ENCODE results near the gene DSE.
A peak's percentile ranks its signal among the peaks of the same experiment; 100 is the strongest.

The DSE gene

GRCh38 chr6:116450185-116450710, 79.5 kb downstream of the DSE start:
- DNase-seq = no peak

- no peak for DNase-seq
These were observed 80.3 kb downstream of the DSE start for GRCh38 chr6:116450769-116451740.

GRCh38 chr6:116451916-116452315, 81.2 kb downstream of the DSE start:
- no peak for DNase-seq

- DNase-seq = no peak
These were observed 81.8 kb downstream of the DSE start for GRCh38 chr6:116452531-116452930.

GRCh38 chr6:116456106-116456505, 85.4 kb downstream of the DSE start:
- DNase-seq = no peak

- DNase-seq = no peak
These were observed 86.2 kb downstream of the DSE start for GRCh38 chr6:116456927-116457326.

GRCh38 chr6:116458264-116458663, 87.5 kb downstream of the DSE start:
- no peak for DNase-seq

- DNase-seq = no peak
These were observed 89.2 kb downstream of the DSE start for GRCh38 chr6:116459927-116460326.

- no peak for DNase-seq
These were observed 90.7 kb downstream of the DSE start, which contains the start of gene CALHM6 for GRCh38 chr6:116461331-116461931. Gene CALHM6, plus strand, starts transcription at chr6:116461375. Its CDS starts 555 bp downstream, at chr6:116461930.

- DNase-seq = peak; percentile 63
These were observed 91.5 kb downstream of the DSE start for GRCh38 chr6:116461932-116462885.

- DNase-seq = no peak
These were observed 92.6 kb downstream of the DSE start for GRCh38 chr6:116463301-116463700.

GRCh38 chr6:116465246-116465645, 94.5 kb downstream of the DSE start:
- DNase-seq = no peak

- no peak for DNase-seq
These were observed 96.3 kb downstream of the DSE start for GRCh38 chr6:116467096-116467495.

GRCh38 chr6:116467514-116467913, 96.8 kb downstream of the DSE start:
- no peak for DNase-seq

GRCh38 chr6:116468293-116468692, 97.5 kb downstream of the DSE start:
- DNase-seq = no peak

- DNase-seq = no peak
These were observed 100.8 kb downstream of the DSE start for GRCh38 chr6:116471531-116471930.

- DNase-seq = no peak
These were observed 102.0 kb downstream of the DSE start for GRCh38 chr6:116472706-116473105.

- no peak for DNase-seq
These were observed 104.4 kb downstream of the DSE start for GRCh38 chr6:116475141-116475540.

- peak; percentile 8 for DNase-seq
These were observed 105.4 kb downstream of the DSE start for GRCh38 chr6:116476002-116476678.

GRCh38 chr6:116482780-116483179, 112.0 kb downstream of the DSE start:
- DNase-seq = no peak

GRCh38 chr6:116483616-116484015, 112.9 kb downstream of the DSE start:
- no peak for DNase-seq

GRCh38 chr6:116485559-116486184, 114.9 kb downstream of the DSE start:
- DNase-seq = no peak

All from CD4-positive, alpha-beta T cell treated with Interleukin-6 for 4 hours (primary cell).